HFF-Myc (cell line): Measurements from ENCODE around the gene TSPAN4.

Source experiments
- DNase-seq: peaks from one replicate; pipeline ENCODE4 v3.0.0-alpha.2; 2011; ENCODE audit warnings: low read depth; ENCODE audit errors: extremely low read depth
- H3K4me3 ChIP-seq: replicated peaks from 2 replicates; pipeline ENCODE4 v1.5.1; 2011; ENCODE audit warnings: low read depth, mild to moderate bottlenecking, control low read depth, low read length
- CTCF ChIP-seq: IDR thresholded peaks from 2 replicates; pipeline ENCODE4 v1.5.1; 2012; ENCODE audit warnings: mild to moderate bottlenecking, low read depth, low read length, control low read depth; ENCODE audit errors: missing control alignments

TSPAN4 gene

GRCh38 chr11:843818-844692 is 1.4 kb downstream of the TSPAN4 start:
- peak; percentile 91 for DNase-seq

GRCh38 chr11:844693-845644 is 2.3 kb downstream of the TSPAN4 start:
- DNase-seq, result peak; percentile 78
- H3K4me3 ChIP-seq, result peak overlapping the region; percentile 98
- TF ChIP-seq CTCF, result no peak

More at GRCh38 chr11:843818-844692, 1.4 kb downstream of the TSPAN4 start:
- no peak for TF ChIP-seq CTCF
- peak overlapping the region; percentile 98 for H3K4me3 ChIP-seq

- no peak for DNase-seq
- peak overlapping the region; percentile 98; the same call in 1 of the 2 replicates for H3K4me3 ChIP-seq
- TF ChIP-seq CTCF, result no peak
Measured at GRCh38 chr11:845872-846495, 3.3 kb downstream of the TSPAN4 start.

GRCh38 chr11:846496-847098 is 3.9 kb downstream of the TSPAN4 start:
- DNase-seq, result no peak
- TF ChIP-seq CTCF, result no peak
- H3K4me3 ChIP-seq, result no peak overlapping the region

GRCh38 chr11:847876-848275 is 5.2 kb downstream of the TSPAN4 start:
- H3K4me3 ChIP-seq, result no peak overlapping the region
- DNase-seq, result no peak
- no peak for TF ChIP-seq CTCF

GRCh38 chr11:848380-848931 is 5.8 kb downstream of the TSPAN4 start:
- no peak for DNase-seq
- no peak overlapping the region for H3K4me3 ChIP-seq
- TF ChIP-seq CTCF, result peak; percentile 85
